Endothelial cell (in vitro differentiated cells): ENCODE measurements around the gene CIAO3. TPM values are rescaled to one million over a fixed set of nuclear protein-coding genes. Genes with fewer than 3 reads are reported as not detected.
"Not testable (repeated sequence)": the region's sequence is repeated elsewhere in the genome, so short reads cannot be mapped to it uniquely, and the experiment has no call there.

Source experiments
- DNase-seq: peaks from one replicate; pipeline ENCODE4 v3.0.0; 2021; ENCODE audit warnings: low spot score
- H3K27ac Mint-ChIP-seq: one replicate; pipeline ENCODE4 v1.8.0; 2021; ENCODE audit warnings: mixed read lengths, inconsistent platforms; ENCODE audit not compliant: unreplicated experiment
- H3K27me3 Mint-ChIP-seq: one replicate; pipeline ENCODE4 v1.8.0; 2021; ENCODE audit warnings: mild to moderate bottlenecking, moderate library complexity, mixed read lengths, inconsistent platforms; ENCODE audit not compliant: unreplicated experiment
- H3K36me3 Mint-ChIP-seq: one replicate; pipeline ENCODE4 v1.8.0; 2021; ENCODE audit warnings: mild to moderate bottlenecking, low read depth, mixed read lengths, inconsistent platforms; ENCODE audit not compliant: unreplicated experiment
- H3K4me1 Mint-ChIP-seq: one replicate; pipeline ENCODE4 v1.8.0; 2021; ENCODE audit warnings: mild to moderate bottlenecking, mixed read lengths, inconsistent platforms; ENCODE audit not compliant: unreplicated experiment
- H3K4me3 Mint-ChIP-seq: one replicate; pipeline ENCODE4 v1.8.0; 2021; ENCODE audit warnings: mild to moderate bottlenecking, mixed read lengths, inconsistent platforms; ENCODE audit not compliant: unreplicated experiment
- H3K9me3 Mint-ChIP-seq: one replicate; pipeline ENCODE4 v1.8.0; 2021; ENCODE audit warnings: mixed read lengths, inconsistent platforms; ENCODE audit not compliant: unreplicated experiment
- total RNA-seq: library from RNA; stranded (reverse); fragmentation: NEBNext Ultra II Directional; extraction: Animal tissue kit (Norgen Biotek cat#: 25700); gene quantifications from one replicate; pipeline ENCODE4 v1.2.1, GENCODE V29; 2021; ENCODE audit not compliant: unreplicated experiment
- TF ChIP-seq, protein P1 (sequence below): fragments of 200-600 bp; sonication (generic); IDR thresholded peaks from one replicate; pipeline ENCODE4 v1.5.0; 2021; ENCODE audit warnings: antibody characterized with exemption; ENCODE audit not compliant: unreplicated experiment

The CIAO3 gene
- total RNA-seq, 1 donor from 2014 or later, result 51.0 TPM

DNA sequence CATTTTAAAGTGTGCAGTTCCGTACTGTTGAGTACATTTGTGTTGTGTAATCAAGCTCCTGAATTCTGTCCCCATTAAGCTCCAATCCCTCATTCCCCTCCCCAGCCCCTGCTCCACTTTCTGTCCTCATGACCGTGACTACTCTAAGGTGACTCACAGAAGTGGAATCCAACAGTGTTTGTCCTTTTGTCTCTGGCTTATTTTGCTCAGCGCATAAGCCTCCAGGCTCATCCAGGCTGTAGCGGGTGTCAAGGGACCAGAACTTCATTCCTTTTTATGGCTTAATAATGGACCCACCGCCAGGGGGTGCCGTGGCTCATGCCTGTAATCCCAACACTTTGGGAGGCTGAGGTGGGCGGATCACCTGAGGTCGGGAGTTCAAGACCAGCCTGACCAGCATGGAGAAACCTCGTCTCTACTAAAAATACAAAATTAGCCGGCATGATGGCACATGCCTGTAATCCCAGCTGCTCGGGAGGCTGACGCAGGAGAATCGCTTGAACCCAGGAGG, 28.0 kb downstream of the CIAO3 start:
- H3K27ac Mint-ChIP-seq, H3K4me3 Mint-ChIP-seq, H3K36me3 Mint-ChIP-seq, H3K9me3 Mint-ChIP-seq, H3K4me1 Mint-ChIP-seq: not testable (repeated sequence)
- TF ChIP-seq, protein P1, sequence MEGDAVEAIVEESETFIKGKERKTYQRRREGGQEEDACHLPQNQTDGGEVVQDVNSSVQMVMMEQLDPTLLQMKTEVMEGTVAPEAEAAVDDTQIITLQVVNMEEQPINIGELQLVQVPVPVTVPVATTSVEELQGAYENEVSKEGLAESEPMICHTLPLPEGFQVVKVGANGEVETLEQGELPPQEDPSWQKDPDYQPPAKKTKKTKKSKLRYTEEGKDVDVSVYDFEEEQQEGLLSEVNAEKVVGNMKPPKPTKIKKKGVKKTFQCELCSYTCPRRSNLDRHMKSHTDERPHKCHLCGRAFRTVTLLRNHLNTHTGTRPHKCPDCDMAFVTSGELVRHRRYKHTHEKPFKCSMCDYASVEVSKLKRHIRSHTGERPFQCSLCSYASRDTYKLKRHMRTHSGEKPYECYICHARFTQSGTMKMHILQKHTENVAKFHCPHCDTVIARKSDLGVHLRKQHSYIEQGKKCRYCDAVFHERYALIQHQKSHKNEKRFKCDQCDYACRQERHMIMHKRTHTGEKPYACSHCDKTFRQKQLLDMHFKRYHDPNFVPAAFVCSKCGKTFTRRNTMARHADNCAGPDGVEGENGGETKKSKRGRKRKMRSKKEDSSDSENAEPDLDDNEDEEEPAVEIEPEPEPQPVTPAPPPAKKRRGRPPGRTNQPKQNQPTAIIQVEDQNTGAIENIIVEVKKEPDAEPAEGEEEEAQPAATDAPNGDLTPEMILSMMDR, result peak; percentile 68
- H3K27me3 Mint-ChIP-seq, result peaks cover 20% of the 10 kb centered on the region
- DNase-seq, result peak; percentile 63

DNA sequence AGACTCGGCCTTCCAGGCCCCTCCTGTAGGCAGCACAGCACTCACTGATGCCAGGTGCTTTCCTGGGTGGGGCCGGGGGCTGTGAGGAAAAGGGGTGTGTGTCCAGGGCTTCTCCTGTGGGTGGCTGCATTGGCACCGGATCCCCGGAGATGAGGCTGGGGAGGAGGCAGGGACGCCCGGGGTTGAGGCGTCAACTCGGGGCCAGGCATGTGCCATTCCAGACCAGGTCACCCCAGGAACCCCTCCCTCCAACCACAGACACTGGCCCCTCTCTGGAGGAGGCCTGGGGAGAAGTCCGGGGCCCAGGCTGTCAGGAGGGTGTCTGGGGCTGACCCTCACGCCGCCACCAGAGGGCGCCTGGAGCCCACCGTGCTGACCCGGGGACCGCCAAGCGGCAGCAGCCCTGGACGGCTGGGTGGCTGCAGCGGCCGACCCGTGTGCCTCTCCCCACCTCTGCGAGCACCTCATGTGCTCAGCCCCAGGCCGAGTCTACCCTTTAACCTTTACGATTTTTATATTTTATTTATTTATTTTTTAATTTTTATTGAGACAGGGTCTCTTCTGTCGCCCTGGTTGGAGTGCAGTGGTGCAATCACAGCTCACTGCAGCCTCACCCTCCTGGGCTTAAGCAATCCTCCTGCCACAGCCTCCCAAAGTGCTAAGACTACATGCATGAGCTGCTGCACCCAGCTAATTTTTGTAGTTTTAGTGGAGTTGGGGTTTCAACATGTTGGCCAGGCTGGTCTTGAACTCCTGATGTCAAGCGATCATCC, 29.1 kb downstream of the CIAO3 start:
- peak; percentile 92 for DNase-seq
- peaks cover 25% of the 10 kb centered on the region for H3K27me3 Mint-ChIP-seq
- H3K4me1 Mint-ChIP-seq, result no peaks in the 10 kb centered on the region
- TF ChIP-seq, protein P1, result peak; percentile 82
- no peaks in the 10 kb centered on the region for H3K36me3 Mint-ChIP-seq
- no peak overlapping the region for H3K27ac Mint-ChIP-seq
- H3K9me3 Mint-ChIP-seq, result no peaks in the 10 kb centered on the region
- H3K4me3 Mint-ChIP-seq, result no peak overlapping the region

GRCh38 chr16:711084-711483, 29.7 kb downstream of the CIAO3 start:
- Mint-ChIP-seq H3K27ac (no peak overlapping the region), H3K36me3 (no peaks in the 10 kb centered on the region), H3K9me3 (no peaks in the 10 kb centered on the region), H3K4me1 (no peaks in the 10 kb centered on the region), H3K27me3 (peaks cover 27% of the 10 kb centered on the region), H3K4me3 (no peak overlapping the region)
- TF ChIP-seq, protein P1, result no peak
- DNase-seq, result no peak

DNA sequence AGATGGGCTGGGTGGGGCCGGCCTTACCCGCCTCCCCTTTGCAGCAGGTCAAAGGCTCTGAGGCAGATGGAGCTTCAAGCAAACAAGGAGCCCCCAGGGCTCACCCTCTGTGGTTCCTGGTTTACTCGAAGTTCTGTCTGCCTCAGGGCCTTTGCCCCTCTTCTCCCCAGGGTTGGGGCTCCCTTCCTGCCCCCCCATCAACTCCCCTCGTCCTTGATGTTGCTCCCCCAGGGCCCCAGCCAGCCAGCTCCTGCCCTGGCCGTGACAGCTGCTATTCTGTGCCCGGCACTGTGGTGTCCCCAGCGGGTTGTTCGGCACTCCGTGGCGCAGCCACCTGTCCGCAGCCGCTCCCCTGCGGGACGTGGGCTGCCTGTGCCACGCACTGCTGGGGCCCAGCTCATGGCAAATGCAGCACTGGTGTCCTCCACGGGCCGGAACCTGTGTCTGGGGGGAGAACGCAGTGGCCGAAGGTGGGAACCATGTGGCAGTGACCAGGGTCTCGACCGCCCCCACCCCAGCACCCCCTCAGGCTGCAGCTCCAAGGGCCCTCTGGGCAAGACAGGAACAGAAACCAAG, 30.2 kb downstream of the CIAO3 start:
- DNase-seq, result no peak
- H3K27me3 Mint-ChIP-seq, result peaks cover 27% of the 10 kb centered on the region
- H3K27ac Mint-ChIP-seq, result no peak overlapping the region
- no peaks in the 10 kb centered on the region for H3K36me3 Mint-ChIP-seq
- no peaks in the 10 kb centered on the region for H3K4me1 Mint-ChIP-seq
- H3K9me3 Mint-ChIP-seq, result no peaks in the 10 kb centered on the region
- TF ChIP-seq, protein P1, result no peak
- H3K4me3 Mint-ChIP-seq, result no peak overlapping the region
